Neural cell (in vitro differentiated cells): ENCODE data around the gene CGNL1. TPM values are rescaled to one million over a fixed set of nuclear protein-coding genes. Genes with fewer than 3 reads are reported as not detected.

ENCODE experiments used
- H2AFZ ChIP-seq: fragments of 200-600, 300-800 bp; sonication (generic), shearing (Covaris generic); 2 replicates; pipeline ENCODE4 v1.6.0; 2014; ENCODE audit warnings: low read depth, mild to moderate bottlenecking, antibody characterized with exemption, low read length, moderate library complexity
- H3F3A ChIP-seq: fragments of 200-600 bp; shearing (Covaris generic); 2 replicates; pipeline ENCODE4 v1.6.1; 2016; ENCODE audit warnings: mild to moderate bottlenecking, moderate library complexity, mixed read lengths, antibody characterized with exemption, low read length; ENCODE audit not compliant: insufficient read depth, poor library complexity, severe bottlenecking
- H3K27ac ChIP-seq: fragments of 200-600, 300-800 bp; sonication (generic), shearing (Covaris generic); 2 replicates; pipeline ENCODE4 v1.5.1; 2014; ENCODE audit warnings: mild to moderate bottlenecking, low read length, moderate library complexity
- H3K27me3 ChIP-seq: fragments of 300-800, 200-600 bp; sonication (generic), shearing (Covaris generic); 2 replicates; pipeline ENCODE4 v1.6.0; 2014; ENCODE audit warnings: mild to moderate bottlenecking, low read depth, low read length, moderate library complexity; ENCODE audit not compliant: insufficient read depth
- H3K36me3 ChIP-seq: fragments of 300-800, 200-600 bp; sonication (generic), shearing (Covaris generic); 2 replicates; pipeline ENCODE4 v1.5.1; 2014; ENCODE audit warnings: mild to moderate bottlenecking, antibody characterized with exemption, low read length, moderate library complexity; ENCODE audit not compliant: insufficient read depth
- H3K4me2 ChIP-seq: fragments of 300-800, 200-600 bp; sonication (generic), shearing (Covaris generic); 2 replicates; pipeline ENCODE4 v1.6.0; 2014; ENCODE audit warnings: mild to moderate bottlenecking, low read length
- H3K4me3 ChIP-seq: fragments of 300-800, 200-600 bp; sonication (generic), shearing (Covaris generic); 2 replicates; pipeline ENCODE4 v1.5.1; 2014; ENCODE audit warnings: mild to moderate bottlenecking, low read length, moderate library complexity
- H3K79me2 ChIP-seq: fragments of 200-600 bp; shearing (Covaris generic); replicated peaks from 2 replicates; pipeline ENCODE4 v1.6.0; 2014; ENCODE audit warnings: mild to moderate bottlenecking, low read length, moderate library complexity; ENCODE audit not compliant: insufficient read depth
- H3K9ac ChIP-seq: fragments of 300-800, 200-600 bp; sonication (generic), shearing (Covaris generic); 2 replicates; pipeline ENCODE4 v1.6.1; 2016; ENCODE audit warnings: mild to moderate bottlenecking, low read length, mixed read lengths
- H3K9me2 ChIP-seq: fragments of 200-600 bp; shearing (Covaris generic); 2 replicates; pipeline ENCODE4 v1.6.1; 2016; ENCODE audit warnings: mild to moderate bottlenecking, low read length, mixed read lengths; ENCODE audit not compliant: insufficient read depth
- H3K9me3 ChIP-seq: fragments of 200-600, 300-800 bp; sonication (generic), shearing (Covaris generic); 2 replicates; pipeline ENCODE4 v1.6.1; 2016; ENCODE audit warnings: mild to moderate bottlenecking, mixed run types, low read length, moderate library complexity, mixed read lengths
- H4K20me1 ChIP-seq: fragments of 200-600 bp; shearing (Covaris generic); 2 replicates; pipeline ENCODE4 v1.6.1; 2016; ENCODE audit warnings: mild to moderate bottlenecking, mixed run types; ENCODE audit not compliant: insufficient read depth
- EP300 ChIP-seq: fragments of 450-650 bp; conservative IDR thresholded peaks from 2 replicates; pipeline ENCODE4 v1.6.1; 2014; ENCODE audit warnings: antibody characterized with exemption, mild to moderate bottlenecking, moderate library complexity; ENCODE audit not compliant: poor library complexity, severe bottlenecking
- EZH2 ChIP-seq: fragments of 200-600, 300-800 bp; shearing (Covaris generic), sonication (generic); IDR thresholded peaks from 2 replicates; pipeline ENCODE4 v1.6.1; 2014; ENCODE audit warnings: antibody characterized with exemption, low read length, borderline replicate concordance, mild to moderate bottlenecking; ENCODE audit not compliant: insufficient read depth, poor library complexity, severe bottlenecking
- MXI1 ChIP-seq: fragments of 450-650 bp; conservative IDR thresholded peaks from 2 replicates; pipeline ENCODE4 v1.6.1; 2014; ENCODE audit warnings: antibody characterized with exemption, mild to moderate bottlenecking; ENCODE audit not compliant: poor library complexity, severe bottlenecking
- POLR2AphosphoS5 ChIP-seq: IDR thresholded peaks from 2 replicates; pipeline ENCODE4 v1.6.1; 2012
- RAD21 ChIP-seq: fragments of 450-650 bp; conservative IDR thresholded peaks from 2 replicates; pipeline ENCODE4 v1.6.1; 2014; ENCODE audit warnings: antibody characterized with exemption, mild to moderate bottlenecking, moderate library complexity
- SMC3 ChIP-seq: fragments of 450-650 bp; conservative IDR thresholded peaks from 2 replicates; pipeline ENCODE4 v1.6.1; 2014; ENCODE audit warnings: antibody characterized with exemption, mild to moderate bottlenecking, moderate library complexity; ENCODE audit not compliant: poor library complexity
- TAF1 ChIP-seq: IDR thresholded peaks from 2 replicates; pipeline ENCODE4 v1.6.1; 2012; ENCODE audit warnings: low read depth
- polyA plus RNA-seq: library from polyadenylated mRNA; depleted of rRNA; stranded (reverse); fragments of >200 nt; gene quantifications from 2 replicates; pipeline ENCODE4 v1.2.3, GENCODE V29; 2014
- TF ChIP-seq, protein P1 (sequence below): IDR thresholded peaks from 2 replicates; pipeline ENCODE4 v1.6.1; 2012; ENCODE audit warnings: borderline replicate concordance
- TF ChIP-seq, protein P2 (sequence below): fragments of 450-650 bp; IDR thresholded peaks from 2 replicates; pipeline ENCODE4 v1.5.1; 2014; ENCODE audit warnings: antibody characterized with exemption, mild to moderate bottlenecking, moderate library complexity; ENCODE audit not compliant: poor library complexity, severe bottlenecking

Gene CGNL1
- polyA plus RNA-seq, 1 donor from 2014 or later, result 0.26 TPM

DNA sequence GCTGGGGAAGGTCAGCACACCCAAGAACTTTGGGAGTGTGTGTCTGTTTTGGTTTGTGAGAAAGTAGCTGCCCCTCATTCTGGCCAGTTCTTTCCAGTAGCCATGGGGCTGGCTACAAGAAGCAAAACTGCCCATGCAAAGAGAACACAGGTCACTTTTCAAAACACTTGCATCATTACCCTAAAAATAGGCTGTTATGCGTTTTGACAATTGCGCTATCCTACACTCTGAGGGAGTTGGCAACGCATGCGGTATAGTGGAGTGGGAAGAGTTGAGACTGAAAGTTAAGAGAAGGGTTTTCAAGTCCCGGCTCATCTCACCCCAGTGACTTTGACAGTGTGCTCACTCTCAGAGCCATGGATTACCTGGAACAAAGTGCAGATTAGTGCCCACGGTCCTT is 173.6 kb downstream of the CGNL1 start:
- H2AFZ ChIP-seq, result no peak overlapping the region
- H3K9me2 ChIP-seq, result no peaks in the 10 kb centered on the region
- TF ChIP-seq TAF1 (no peak), RAD21 (no peak), EZH2 (no peak), POLR2AphosphoS5 (no peak), EP300 (no peak), MXI1 (no peak), SMC3 (no peak)
- TF ChIP-seq, protein P1, sequence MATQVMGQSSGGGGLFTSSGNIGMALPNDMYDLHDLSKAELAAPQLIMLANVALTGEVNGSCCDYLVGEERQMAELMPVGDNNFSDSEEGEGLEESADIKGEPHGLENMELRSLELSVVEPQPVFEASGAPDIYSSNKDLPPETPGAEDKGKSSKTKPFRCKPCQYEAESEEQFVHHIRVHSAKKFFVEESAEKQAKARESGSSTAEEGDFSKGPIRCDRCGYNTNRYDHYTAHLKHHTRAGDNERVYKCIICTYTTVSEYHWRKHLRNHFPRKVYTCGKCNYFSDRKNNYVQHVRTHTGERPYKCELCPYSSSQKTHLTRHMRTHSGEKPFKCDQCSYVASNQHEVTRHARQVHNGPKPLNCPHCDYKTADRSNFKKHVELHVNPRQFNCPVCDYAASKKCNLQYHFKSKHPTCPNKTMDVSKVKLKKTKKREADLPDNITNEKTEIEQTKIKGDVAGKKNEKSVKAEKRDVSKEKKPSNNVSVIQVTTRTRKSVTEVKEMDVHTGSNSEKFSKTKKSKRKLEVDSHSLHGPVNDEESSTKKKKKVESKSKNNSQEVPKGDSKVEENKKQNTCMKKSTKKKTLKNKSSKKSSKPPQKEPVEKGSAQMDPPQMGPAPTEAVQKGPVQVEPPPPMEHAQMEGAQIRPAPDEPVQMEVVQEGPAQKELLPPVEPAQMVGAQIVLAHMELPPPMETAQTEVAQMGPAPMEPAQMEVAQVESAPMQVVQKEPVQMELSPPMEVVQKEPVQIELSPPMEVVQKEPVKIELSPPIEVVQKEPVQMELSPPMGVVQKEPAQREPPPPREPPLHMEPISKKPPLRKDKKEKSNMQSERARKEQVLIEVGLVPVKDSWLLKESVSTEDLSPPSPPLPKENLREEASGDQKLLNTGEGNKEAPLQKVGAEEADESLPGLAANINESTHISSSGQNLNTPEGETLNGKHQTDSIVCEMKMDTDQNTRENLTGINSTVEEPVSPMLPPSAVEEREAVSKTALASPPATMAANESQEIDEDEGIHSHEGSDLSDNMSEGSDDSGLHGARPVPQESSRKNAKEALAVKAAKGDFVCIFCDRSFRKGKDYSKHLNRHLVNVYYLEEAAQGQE, result no peak
- TF ChIP-seq, protein P2, sequence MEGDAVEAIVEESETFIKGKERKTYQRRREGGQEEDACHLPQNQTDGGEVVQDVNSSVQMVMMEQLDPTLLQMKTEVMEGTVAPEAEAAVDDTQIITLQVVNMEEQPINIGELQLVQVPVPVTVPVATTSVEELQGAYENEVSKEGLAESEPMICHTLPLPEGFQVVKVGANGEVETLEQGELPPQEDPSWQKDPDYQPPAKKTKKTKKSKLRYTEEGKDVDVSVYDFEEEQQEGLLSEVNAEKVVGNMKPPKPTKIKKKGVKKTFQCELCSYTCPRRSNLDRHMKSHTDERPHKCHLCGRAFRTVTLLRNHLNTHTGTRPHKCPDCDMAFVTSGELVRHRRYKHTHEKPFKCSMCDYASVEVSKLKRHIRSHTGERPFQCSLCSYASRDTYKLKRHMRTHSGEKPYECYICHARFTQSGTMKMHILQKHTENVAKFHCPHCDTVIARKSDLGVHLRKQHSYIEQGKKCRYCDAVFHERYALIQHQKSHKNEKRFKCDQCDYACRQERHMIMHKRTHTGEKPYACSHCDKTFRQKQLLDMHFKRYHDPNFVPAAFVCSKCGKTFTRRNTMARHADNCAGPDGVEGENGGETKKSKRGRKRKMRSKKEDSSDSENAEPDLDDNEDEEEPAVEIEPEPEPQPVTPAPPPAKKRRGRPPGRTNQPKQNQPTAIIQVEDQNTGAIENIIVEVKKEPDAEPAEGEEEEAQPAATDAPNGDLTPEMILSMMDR, result no peak
- no peaks in the 10 kb centered on the region for H4K20me1 ChIP-seq
- no peak overlapping the region for H3K4me3 ChIP-seq
- no peaks in the 10 kb centered on the region for H3F3A ChIP-seq
- H3K27me3 ChIP-seq, result no peaks in the 10 kb centered on the region
- no peak overlapping the region for H3K9ac ChIP-seq
- H3K36me3 ChIP-seq, result no peaks in the 10 kb centered on the region
- no peaks in the 10 kb centered on the region for H3K79me2 ChIP-seq
- no peak overlapping the region for H3K4me2 ChIP-seq
- H3K9me3 ChIP-seq, result no peaks in the 10 kb centered on the region
- no peak overlapping the region for H3K27ac ChIP-seq

DNA sequence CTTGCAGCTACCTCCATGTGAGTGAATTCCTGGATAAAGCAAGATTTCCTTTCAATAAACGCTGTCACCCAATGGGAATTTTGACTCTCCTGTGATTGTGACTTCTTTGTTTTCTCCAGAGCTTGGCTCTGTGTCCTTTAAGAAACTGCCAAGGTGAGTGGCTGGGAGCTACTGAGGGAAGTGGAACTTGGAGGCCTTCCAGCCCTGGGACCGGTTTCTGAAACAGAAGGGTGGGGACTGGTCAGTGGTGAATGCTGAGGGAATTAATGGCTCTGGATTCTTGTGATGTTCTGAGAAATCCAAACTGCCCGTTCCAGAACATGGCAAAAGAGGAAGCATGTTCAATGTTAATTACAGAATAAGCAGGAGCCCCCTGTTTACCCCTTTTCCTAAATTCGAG is 174.3 kb downstream of the CGNL1 start:
- Histone ChIP-seq H4K20me1 (no peaks in the 10 kb centered on the region), H3K4me2 (no peak overlapping the region), H3K27me3 (no peaks in the 10 kb centered on the region), H3K27ac (no peak overlapping the region), H3K9me2 (no peaks in the 10 kb centered on the region), H3K9me3 (no peaks in the 10 kb centered on the region), H3K36me3 (no peaks in the 10 kb centered on the region), H3K4me3 (no peak overlapping the region), H3K79me2 (no peaks in the 10 kb centered on the region), H3K9ac (no peak overlapping the region), H2AFZ (no peak overlapping the region), H3F3A (no peaks in the 10 kb centered on the region)
- TF ChIP-seq EZH2 (no peak), MXI1 (no peak), POLR2AphosphoS5 (no peak), EP300 (no peak), RAD21 (no peak), SMC3 (no peak), TAF1 (no peak)
- TF ChIP-seq, protein P1, result no peak
- TF ChIP-seq, protein P2, result no peak
